ENCODE data around the gene SYT15B.
"Not testable (repeated sequence)": the region's sequence is repeated elsewhere in the genome, so short reads cannot be mapped to it uniquely, and the experiment has no call there.

Gene SYT15B

DNA sequence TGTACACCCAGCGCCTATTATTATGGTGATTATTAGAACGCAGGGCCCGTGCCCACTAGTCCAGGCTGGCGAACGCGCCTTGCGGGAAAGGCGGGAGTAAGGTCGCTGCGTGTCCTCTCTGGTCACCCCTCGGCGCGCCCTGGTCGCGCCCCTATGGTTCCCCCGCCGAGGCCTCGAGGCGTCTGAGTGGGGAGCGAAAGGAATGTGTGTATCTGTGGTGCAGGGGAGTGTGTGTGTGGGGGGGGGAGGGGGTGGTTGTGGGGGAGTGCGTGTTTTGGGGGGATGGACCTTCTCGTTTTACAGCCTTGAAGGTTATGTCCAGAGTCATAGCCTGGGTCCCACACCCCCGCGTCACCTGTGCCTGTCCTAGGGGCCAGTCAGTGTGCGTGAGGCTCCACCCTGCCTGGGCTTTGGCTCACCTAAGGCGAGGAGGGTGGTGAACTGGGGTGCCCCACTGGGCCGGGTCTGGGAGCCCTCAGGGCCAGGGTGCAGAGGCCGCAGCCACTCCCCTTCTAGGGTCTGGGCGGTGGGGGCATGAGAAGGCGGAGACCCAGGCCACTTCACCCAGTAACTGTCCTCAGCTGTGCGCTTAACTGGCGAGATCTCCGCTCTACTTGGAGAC, at the start of gene SYT15B:
Gene SYT15B, minus strand, starts transcription at position 39 of the 622 bp plus-strand sequence. CDS start 952 bp downstream, outside the sequence.
- DNase-seq (ENCODE audit: low read depth): not testable (repeated sequence)

- not testable (repeated sequence) for DNase-seq (ENCODE audit: low read depth)
Observed at GRCh38 chr10:47779590-47779989, 16.2 kb upstream of the SYT15B start.

DNA sequence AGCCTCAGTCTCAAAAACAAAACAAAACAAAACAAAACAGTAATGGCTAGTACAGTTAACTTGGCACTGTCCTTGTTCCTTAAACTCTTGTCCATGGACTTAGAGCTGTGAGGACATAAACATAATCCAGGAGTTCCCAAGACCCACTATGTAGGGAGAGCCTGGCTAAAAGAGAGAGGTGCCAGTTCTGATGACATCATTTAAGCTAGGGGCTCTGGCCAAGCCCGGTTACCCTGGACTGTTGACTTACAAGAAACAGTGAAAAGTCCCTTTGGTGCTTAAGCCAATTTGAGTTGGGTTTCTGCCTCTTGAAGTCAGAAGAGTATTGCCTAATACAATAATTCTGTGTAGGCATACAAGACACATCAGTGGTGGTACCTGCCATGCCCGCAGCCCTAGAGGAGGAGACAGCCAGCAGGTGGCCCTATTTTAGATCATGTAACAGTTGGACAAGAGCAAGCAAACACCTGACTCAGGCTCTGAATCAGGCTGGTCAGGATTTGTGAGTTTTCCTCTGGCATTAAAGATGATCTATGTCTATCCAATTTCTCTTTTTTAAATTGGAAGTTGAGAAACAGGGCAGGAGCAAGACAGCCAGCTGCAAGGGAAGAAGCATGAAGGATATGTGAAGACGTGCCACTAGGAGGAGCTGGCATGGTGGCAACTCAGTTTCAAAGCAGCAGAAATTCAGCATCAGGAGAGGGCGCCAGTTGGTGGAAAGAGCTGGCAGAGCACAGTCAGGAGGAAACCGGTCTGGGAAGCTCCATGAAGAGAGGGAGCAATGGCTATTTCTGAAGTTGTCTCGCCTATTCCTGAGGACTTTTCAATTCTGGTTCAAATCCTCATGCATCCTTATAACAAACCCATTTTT, 12.2 kb upstream of the SYT15B start:
- DNase-seq (ENCODE audit: low read depth): peak; percentile 66

DNA sequence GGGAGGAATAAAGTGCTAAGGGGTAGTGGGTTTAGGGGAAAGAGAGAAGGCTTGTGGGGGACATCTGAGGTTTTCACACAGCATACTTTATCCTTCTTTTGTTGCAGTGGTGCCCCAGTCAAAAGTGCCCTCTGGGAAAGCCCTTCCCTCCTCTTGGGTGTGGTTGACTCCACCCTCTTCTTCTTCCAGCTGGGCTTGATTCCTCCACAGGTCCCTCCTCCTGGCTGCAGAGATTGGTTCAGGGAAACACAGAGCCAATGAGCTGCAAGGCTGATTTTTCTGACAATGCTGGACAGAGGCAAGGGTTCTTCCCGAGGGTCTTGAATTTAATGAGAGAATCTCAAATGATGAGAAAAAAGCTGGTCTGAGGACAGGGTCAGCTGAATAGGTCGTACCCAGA, 7.4 kb upstream of the SYT15B start:
- DNase-seq (ENCODE audit: low read depth): not testable (repeated sequence)

GRCh38 chr10:47768578-47769115, 5.3 kb upstream of the SYT15B start:
- not testable (repeated sequence) for DNase-seq (ENCODE audit: low read depth)

DNA sequence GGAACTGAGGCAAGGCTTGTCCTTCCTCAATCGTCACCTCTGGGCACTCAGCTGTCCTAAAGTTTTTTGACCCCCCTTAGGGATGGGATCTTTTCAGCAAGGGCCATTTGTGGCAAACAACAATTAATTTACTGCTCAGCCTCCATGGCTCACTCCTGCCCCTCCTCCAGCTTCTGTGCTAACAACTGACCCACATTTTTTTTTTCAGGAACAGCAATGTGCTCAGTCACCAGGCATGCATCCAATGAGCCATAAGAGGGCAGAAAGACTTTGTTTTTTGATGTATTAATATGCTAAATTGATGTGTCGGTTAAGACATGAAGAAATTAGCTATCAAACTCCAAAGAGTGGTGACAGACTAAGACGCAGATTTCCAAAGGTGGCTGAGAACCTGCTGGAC, 4.7 kb upstream of the SYT15B start:
- DNase-seq (ENCODE audit: low read depth): peak; percentile 75

GRCh38 chr10:47767236-47767635, 3.8 kb upstream of the SYT15B start:
- DNase-seq (ENCODE audit: low read depth): not testable (repeated sequence)

DNA sequence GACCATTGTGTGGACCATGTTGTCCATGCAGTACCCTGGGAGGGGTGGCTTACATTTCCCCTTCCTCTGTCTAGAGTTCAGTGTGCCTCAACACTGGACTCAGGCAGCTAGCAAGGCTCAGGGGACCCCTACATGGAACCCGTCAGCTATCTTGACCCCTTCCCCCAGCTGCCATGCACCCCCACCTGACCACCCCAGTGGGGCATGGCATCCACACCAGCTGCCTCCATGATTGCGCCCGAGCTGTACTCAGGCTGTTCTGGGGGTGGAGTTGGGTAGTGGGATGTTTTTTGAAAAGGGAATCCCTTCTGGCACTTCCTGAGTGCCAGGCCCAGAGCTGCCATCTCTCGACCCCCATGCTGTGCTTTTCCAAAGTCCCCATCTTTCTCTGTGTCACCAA, 1.8 kb upstream of the SYT15B start:
- DNase-seq (ENCODE audit: low read depth): not testable (repeated sequence)

DNA sequence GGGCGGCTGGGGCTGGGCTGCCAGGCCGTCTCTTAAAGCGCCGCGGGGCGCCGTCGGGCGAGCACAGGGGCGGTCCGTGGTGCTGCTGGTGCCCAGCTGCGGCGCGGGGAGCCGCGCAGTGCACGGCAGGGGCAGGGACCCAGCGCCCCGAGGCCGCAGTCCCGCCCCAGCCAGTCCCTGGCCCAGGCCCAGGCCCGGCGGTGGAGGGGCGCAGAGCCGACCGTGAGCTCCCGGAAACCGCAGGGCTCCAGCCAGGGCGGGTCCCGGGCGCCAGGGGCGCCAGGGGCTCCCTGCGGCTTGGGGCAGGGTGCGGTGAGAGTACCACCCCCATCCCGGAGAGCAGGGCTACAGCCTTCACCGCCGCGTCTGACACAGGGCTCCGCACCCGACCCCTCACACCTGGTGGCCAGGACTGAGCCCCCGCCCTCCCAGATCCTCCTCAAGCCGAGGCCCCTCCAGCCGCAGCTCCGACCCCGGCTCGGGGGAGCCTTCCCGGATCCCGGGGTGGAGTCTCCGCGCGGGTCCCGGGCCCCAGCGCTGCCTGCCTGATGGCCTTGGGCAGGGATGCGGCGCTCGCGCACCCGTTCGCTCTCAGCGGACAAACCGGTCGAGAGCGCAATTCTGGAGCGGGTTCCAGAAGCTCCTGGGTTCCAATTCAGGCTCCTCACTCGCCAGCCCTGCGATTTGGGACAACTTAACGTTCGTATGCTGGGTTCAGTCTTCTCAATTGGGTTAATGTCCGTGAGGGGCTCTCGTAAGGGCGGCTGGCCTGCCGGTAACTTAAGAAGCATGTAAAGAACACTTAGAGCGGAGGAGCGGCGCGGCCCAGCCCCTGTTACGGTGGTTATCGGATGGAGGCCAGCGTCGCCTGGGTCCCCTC, 478 bp downstream of the SYT15B start:
- DNase-seq (ENCODE audit: low read depth): not testable (repeated sequence)

GRCh38 chr10:47758855-47759254, 4.5 kb downstream of the SYT15B start:
- DNase-seq (ENCODE audit: low read depth): not testable (repeated sequence)

DNA sequence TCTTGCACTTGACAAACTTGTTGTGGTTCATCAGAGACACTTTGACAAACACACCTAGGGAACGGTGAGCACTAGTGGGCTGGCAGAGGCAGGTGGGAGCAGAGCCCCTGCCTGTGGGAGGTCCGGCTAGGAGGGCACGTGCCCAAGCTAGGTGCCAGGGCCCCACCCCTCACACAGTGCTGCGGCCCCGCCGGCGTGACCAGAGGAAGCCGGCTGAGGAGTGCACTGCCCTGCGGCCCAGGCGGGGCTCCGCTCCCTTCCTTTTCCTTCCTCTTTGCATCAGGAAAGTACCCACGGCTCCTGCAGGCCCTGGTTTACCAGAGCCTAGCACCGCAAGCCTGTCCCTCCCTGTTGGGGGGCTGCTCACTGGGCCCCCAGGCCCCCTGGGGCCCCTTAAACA, 7.2 kb downstream of the SYT15B start:
- not testable (repeated sequence) for DNase-seq (ENCODE audit: low read depth)

- not testable (repeated sequence) for DNase-seq (ENCODE audit: low read depth)
Observed at GRCh38 chr10:47753871-47754270, 9.5 kb downstream of the SYT15B start.

DNA sequence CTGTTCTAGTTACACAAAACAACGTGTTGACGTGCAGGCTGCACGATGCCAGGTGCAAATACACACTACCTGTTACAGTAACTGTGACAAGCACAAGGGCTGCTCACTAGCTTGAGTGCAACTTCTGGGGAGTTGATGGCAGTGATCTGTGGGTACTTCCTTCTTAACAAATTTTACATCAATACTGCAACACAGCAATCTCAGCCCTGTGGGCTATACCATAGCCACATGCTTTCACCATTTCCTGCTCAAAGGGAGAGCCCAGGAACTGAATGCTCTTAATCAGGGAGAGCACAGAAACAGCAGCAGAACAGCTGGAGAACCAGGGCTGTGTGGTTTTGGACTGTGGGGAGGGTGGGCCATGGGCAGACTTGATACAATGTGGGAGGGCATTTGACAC, 10.2 kb downstream of the SYT15B start:
- DNase-seq (ENCODE audit: low read depth): not testable (repeated sequence)

GRCh38 chr10:47751821-47752220, 11.6 kb downstream of the SYT15B start:
- DNase-seq (ENCODE audit: low read depth): not testable (repeated sequence)

GRCh38 chr10:47750360-47750759, 13.0 kb downstream of the SYT15B start:
- DNase-seq (ENCODE audit: low read depth): not testable (repeated sequence)

DNA sequence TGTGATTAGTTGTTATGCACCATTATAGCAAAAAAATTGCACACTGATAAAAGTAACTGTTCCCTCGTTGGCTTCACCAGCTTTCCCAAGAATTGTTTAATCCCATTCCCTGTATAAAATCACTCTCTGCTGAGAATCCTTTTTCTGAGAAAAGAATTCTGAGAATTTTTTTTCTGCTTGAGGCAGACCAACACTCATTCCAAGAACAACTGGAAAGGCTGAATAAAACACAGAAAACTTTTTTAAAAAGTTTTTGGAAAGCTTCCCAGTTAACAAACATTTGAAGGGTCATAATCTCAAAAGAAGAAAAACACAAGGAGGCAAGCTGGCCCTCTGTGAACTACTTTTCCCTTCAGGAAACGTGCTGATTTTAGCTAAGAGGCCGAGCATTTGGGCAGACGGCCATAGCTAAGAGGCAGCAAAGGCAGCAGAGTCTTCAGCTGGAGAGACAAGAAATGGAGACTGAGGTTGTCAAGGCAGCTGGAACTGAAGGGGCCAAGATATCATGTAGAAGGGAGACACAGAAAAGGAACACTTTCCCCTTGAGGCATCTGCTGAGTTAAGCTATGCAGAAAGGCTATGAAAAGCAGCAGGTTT, 16.5 kb downstream of the SYT15B start:
- DNase-seq (ENCODE audit: low read depth): not testable (repeated sequence)

GRCh38 chr10:47744881-47745280, 18.5 kb downstream of the SYT15B start:
- not testable (repeated sequence) for DNase-seq (ENCODE audit: low read depth)

GRCh38 chr10:47743611-47744550, 19.5 kb downstream of the SYT15B start:
- DNase-seq (ENCODE audit: low read depth): peak; percentile 22

DNA sequence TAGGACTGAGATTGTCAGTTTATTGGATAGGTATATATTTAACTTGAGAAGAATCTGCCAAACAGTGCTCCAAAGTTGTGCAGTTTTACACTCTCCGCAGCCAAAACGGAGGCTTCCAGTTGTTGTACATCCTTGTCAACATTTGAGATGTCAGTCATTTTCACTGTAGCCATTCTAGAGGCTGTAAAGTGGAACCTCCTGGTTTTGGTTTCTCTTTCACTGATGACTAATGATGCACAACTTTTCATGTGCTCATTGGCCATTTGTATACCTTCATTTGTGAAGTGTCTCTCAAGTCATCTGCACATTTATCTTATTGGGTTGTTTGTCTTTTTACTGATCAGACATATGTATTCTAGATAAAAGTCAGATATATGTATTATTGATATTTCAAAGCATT, 22.5 kb downstream of the SYT15B start:
- not testable (repeated sequence) for DNase-seq (ENCODE audit: low read depth)

GRCh38 chr10:47730911-47731310, 32.5 kb downstream of the SYT15B start:
- not testable (repeated sequence) for DNase-seq (ENCODE audit: low read depth)

Data from amniotic epithelial cell (primary cell).